ENCODE results near the gene CLASRP. TPM values are rescaled to one million over a fixed set of nuclear protein-coding genes. Genes with fewer than 3 reads are reported as not detected.

The CLASRP gene
- polyA plus RNA-seq, 2 of the 4 experiments (the other 2 are of a cell fraction) = 39.0 to 86.4 TPM

DNA sequence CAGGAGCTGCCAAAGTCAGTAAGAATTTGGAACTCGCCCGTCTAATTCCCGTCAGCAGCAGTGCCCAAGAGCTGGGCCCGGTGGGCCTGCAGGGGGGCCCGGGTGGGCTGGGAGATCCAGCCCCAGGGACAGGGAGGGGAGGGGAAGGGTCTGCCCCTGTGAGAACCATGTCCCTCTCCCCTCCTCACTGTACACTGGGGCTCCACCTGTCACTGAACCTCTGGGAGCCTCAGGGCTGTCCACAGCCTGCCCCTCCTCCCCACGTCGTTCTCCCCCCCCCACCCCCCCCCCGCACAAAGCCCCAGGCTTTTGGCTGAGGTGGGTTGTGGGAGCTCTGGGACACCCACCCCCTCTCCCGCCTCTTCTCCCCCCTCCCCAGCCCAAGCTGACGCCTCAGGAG, 29.2 kb downstream of the CLASRP start:
- Histone ChIP-seq H3K4me2 (no peak overlapping the region), H3K4me3 (no peak overlapping the region), H3K4me1 (no peaks in the 10 kb centered on the region), H3K27ac (no peak overlapping the region), H3K9me3 (no peaks in the 10 kb centered on the region)
- 87% methylated on average over 3 of the region's 10 CpGs for WGBS (ENCODE audit: missing lambda C conversion rate)
- ATAC-seq = no peak
- DNase-seq (ENCODE audit: low read depth in 1 of 2, low spot score in 1 of 2) = no peak
- TF ChIP-seq HEYL (CRISPR knock-in tag; IDR thresholded peaks at IDR 0.05) = no peak
- TF ChIP-seq ZSCAN20 (CRISPR knock-in tag; IDR thresholded peaks at IDR 0.05) = no peak
- TF ChIP-seq, protein P1, sequence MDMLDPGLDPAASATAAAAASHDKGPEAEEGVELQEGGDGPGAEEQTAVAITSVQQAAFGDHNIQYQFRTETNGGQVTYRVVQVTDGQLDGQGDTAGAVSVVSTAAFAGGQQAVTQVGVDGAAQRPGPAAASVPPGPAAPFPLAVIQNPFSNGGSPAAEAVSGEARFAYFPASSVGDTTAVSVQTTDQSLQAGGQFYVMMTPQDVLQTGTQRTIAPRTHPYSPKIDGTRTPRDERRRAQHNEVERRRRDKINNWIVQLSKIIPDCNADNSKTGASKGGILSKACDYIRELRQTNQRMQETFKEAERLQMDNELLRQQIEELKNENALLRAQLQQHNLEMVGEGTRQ (IDR thresholded peaks at IDR 0.05) = no peak
- TF ChIP-seq HOXB5 (CRISPR knock-in tag; IDR thresholded peaks at IDR 0.05) = no peak
- no peak for TF ChIP-seq FOSL2 (IDR thresholded peaks at IDR 0.05)
- TF ChIP-seq FOSL2 (CRISPR knock-in tag; IDR thresholded peaks at IDR 0.05) = no peak
- TF ChIP-seq KDM5A (IDR thresholded peaks at IDR 0.05) = no peak
- no peak for TF ChIP-seq HOXB13 (CRISPR knock-in tag; IDR thresholded peaks at IDR 0.05; ENCODE audit: low read depth)
- TF ChIP-seq CHD4 (IDR thresholded peaks at IDR 0.05; ENCODE audit: borderline replicate concordance) = no peak
- no peak for TF ChIP-seq CBX8 (IDR thresholded peaks at IDR 0.05)
- TF ChIP-seq TP53 (CRISPR knock-in tag; IDR thresholded peaks at IDR 0.05) = no peak
- FAIRE-seq = no peak
- CTCF ChIA-PET = interaction anchor here (0.7 to 3.0 kb wide), 6 partner anchors 9 to 311 kb away, joined by 3 to 25 read pairs (median 4); no protein-coding TSS in a partner anchor
- POLR2A ChIA-PET = interaction anchor here (1.8 kb wide), 1 partner anchor 29 kb away, joined by 8 read pairs; the partner anchor contains the start of gene CLASRP

DNA sequence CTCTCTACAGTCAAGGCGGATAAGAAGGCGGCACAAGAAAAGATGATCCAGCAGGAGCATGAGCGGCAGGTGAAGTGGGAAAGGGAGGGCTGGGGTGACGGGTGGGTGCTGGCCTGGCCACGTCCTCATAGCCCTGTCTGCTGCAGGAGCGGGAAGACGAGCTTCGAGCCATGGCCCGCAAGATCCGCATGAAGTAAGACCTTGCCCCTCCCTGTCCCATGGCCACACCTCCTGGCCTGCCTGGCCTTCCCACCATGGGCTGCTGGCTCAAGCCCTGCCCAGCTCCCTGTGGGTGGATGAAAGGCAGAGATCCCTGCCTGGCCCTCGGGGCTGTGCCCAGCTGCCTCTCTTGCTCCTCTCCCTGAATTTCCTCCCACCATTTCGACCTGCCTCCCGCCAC, 30.2 kb downstream of the CLASRP start:
- no peak overlapping the region for H3K27ac ChIP-seq
- peak; percentile 61 to 74 for DNase-seq (ENCODE audit: low read depth in 1 of 2, low spot score in 1 of 2)
- FAIRE-seq = no peak
- H3K9me3 ChIP-seq = no peaks in the 10 kb centered on the region
- H3K4me1 ChIP-seq = no peaks in the 10 kb centered on the region
- ChIA-PET CTCF (interaction anchor here (1.4 to 3.0 kb wide), 3 partner anchors 10 to 19 kb away, joined by 3 to 25 read pairs (median 8); no protein-coding TSS in a partner anchor), POLR2A (interaction anchor here (1.1 to 1.8 kb wide), 3 partner anchors 10 to 30 kb away, joined by 4 to 8 read pairs (median 5); partner anchors contain the start of genes CLASRP, GEMIN7 and PPP1R37)
- no peak overlapping the region for H3K4me2 ChIP-seq
- TF ChIP-seq HOXB13 (CRISPR knock-in tag; IDR thresholded peaks at IDR 0.05; ENCODE audit: low read depth) = no peak
- TF ChIP-seq, protein P2, sequence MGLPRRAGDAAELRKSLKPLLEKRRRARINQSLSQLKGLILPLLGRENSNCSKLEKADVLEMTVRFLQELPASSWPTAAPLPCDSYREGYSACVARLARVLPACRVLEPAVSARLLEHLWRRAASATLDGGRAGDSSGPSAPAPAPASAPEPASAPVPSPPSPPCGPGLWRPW (IDR thresholded peaks at IDR 0.05) = no peak
- TF ChIP-seq, protein P3, sequence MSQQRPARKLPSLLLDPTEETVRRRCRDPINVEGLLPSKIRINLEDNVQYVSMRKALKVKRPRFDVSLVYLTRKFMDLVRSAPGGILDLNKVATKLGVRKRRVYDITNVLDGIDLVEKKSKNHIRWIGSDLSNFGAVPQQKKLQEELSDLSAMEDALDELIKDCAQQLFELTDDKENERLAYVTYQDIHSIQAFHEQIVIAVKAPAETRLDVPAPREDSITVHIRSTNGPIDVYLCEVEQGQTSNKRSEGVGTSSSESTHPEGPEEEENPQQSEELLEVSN (IDR thresholded peaks at IDR 0.05; ENCODE audit: borderline replicate concordance, low read depth) = no peak
- H3K4me3 ChIP-seq = no peak overlapping the region
- 76% methylated on average over 13 of the region's 13 CpGs for WGBS (ENCODE audit: missing lambda C conversion rate)
- peak; percentile 68 to 85 for ATAC-seq

DNA sequence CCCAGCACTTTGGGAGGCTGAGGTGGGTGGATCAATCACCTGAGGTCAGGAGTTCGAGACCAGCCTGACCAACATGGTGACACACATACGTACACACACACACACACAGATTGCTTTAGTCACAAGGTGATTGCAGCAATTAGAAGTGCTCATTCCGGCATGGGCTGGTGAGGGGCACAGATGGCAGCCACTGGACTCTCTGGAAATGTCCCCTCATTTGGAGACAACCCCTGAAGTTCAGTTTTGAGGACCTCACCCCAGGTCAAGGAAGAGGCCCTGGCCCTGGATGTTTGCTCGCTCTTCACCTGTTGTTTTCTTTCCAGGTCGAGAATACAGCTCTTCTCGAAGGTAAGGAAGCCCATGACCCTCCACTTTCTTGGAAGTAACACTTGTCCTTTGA, 31.4 kb downstream of the CLASRP start:
- ATAC-seq (no peak), FAIRE-seq (no peak), DNase-seq (ENCODE audit: low read depth in 1 of 2, low spot score in 1 of 2) (no peak)
- Histone ChIP-seq H3K9me3 (no peaks in the 10 kb centered on the region), H3K4me2 (no peak overlapping the region), H3K4me3 (no peak overlapping the region), H3K4me1 (peaks cover 7% of the 10 kb centered on the region; the same call in 2 of the 3 replicates), H3K27ac (no peak overlapping the region)
- CTCF ChIA-PET = interaction anchor here (0.6 to 2.9 kb wide), 2 partner anchors 8 to 521 kb away, joined by 3 to 42 read pairs; no protein-coding TSS in a partner anchor
- TF ChIP-seq, protein P4, sequence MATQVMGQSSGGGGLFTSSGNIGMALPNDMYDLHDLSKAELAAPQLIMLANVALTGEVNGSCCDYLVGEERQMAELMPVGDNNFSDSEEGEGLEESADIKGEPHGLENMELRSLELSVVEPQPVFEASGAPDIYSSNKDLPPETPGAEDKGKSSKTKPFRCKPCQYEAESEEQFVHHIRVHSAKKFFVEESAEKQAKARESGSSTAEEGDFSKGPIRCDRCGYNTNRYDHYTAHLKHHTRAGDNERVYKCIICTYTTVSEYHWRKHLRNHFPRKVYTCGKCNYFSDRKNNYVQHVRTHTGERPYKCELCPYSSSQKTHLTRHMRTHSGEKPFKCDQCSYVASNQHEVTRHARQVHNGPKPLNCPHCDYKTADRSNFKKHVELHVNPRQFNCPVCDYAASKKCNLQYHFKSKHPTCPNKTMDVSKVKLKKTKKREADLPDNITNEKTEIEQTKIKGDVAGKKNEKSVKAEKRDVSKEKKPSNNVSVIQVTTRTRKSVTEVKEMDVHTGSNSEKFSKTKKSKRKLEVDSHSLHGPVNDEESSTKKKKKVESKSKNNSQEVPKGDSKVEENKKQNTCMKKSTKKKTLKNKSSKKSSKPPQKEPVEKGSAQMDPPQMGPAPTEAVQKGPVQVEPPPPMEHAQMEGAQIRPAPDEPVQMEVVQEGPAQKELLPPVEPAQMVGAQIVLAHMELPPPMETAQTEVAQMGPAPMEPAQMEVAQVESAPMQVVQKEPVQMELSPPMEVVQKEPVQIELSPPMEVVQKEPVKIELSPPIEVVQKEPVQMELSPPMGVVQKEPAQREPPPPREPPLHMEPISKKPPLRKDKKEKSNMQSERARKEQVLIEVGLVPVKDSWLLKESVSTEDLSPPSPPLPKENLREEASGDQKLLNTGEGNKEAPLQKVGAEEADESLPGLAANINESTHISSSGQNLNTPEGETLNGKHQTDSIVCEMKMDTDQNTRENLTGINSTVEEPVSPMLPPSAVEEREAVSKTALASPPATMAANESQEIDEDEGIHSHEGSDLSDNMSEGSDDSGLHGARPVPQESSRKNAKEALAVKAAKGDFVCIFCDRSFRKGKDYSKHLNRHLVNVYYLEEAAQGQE (IDR thresholded peaks at IDR 0.05) = no peak
- TF ChIP-seq, protein P5, sequence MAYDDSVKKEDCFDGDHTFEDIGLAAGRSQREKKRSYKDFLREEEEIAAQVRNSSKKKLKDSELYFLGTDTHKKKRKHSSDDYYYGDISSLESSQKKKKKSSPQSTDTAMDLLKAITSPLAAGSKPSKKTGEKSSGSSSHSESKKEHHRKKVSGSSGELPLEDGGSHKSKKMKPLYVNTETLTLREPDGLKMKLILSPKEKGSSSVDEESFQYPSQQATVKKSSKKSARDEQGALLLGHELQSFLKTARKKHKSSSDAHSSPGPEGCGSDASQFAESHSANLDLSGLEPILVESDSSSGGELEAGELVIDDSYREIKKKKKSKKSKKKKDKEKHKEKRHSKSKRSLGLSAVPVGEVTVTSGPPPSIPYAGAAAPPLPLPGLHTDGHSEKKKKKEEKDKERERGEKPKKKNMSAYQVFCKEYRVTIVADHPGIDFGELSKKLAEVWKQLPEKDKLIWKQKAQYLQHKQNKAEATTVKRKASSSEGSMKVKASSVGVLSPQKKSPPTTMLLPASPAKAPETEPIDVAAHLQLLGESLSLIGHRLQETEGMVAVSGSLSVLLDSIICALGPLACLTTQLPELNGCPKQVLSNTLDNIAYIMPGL (CRISPR knock-in tag; IDR thresholded peaks at IDR 0.05; ENCODE audit: borderline replicate concordance) = no peak
- TF ChIP-seq POLR2A (IDR thresholded peaks at IDR 0.05; ENCODE audit: low read length) (no peak), EHMT2 (IDR thresholded peaks at IDR 0.05; ENCODE audit: low read depth) (no peak), EHF (CRISPR knock-in tag; IDR thresholded peaks at IDR 0.05) (no peak), CEBPB (IDR thresholded peaks at IDR 0.05) (no peak), TP53 (CRISPR knock-in tag; IDR thresholded peaks at IDR 0.05) (no peak), MYC (IDR thresholded peaks at IDR 0.05; ENCODE audit: borderline replicate concordance, low read length) (no peak), GATA3 (IDR thresholded peaks at IDR 0.05; ENCODE audit: borderline replicate concordance) (no peak), NPAS2 (CRISPR knock-in tag; IDR thresholded peaks at IDR 0.05; ENCODE audit: borderline replicate concordance) (no peak), MAFK (IDR thresholded peaks at IDR 0.05; ENCODE audit: partially characterized antibody) (no peak), RNF2 (IDR thresholded peaks at IDR 0.05; ENCODE audit: borderline replicate concordance, low read depth) (no peak), KDM5A (IDR thresholded peaks at IDR 0.05) (no peak), CBX2 (IDR thresholded peaks at IDR 0.05; ENCODE audit: borderline replicate concordance, low read depth) (no peak), EP300 (IDR thresholded peaks at IDR 0.05) (no peak)
- TF ChIP-seq, protein P6, sequence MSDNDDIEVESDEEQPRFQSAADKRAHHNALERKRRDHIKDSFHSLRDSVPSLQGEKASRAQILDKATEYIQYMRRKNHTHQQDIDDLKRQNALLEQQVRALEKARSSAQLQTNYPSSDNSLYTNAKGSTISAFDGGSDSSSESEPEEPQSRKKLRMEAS (IDR thresholded peaks at IDR 0.05) = no peak
- TF ChIP-seq, protein P2 (IDR thresholded peaks at IDR 0.05) = no peak
- POLR2A ChIA-PET = no interaction called here
- WGBS (ENCODE audit: missing lambda C conversion rate) = 82% methylated on average over 6 of the region's 6 CpGs

Measured in A549 (cell line).